Psoas muscle (tissue), 8 donors: ENCODE results near the gene TRIM25. TPM values are rescaled to one million over a fixed set of nuclear protein-coding genes. Genes with fewer than 3 reads are reported as not detected.

Source experiments
- ATAC-seq, 4 donors: fragments of 200-7000 bp; cut with Tn5 transposase; one replicate each; pipeline ENCODE4 v1.9.1; 2020; ENCODE audit warnings: moderate library complexity in 3 of 4, mild to moderate bottlenecking in 2 of 4
- DNase-seq, 2 donors: peaks; one replicate each; pipeline ENCODE4 v3.0.0-alpha.2; 2020
- H3K27ac ChIP-seq: fragments of 200-600 bp; one replicate; pipeline ENCODE4 v1.8.0; 2022
- H3K27me3 ChIP-seq, 3 donors: fragments of 200-600 bp in 1 of 3; one replicate each; pipeline versions ENCODE4 v1.6.1 to v1.8.0; 2013 to 2022; ENCODE audit warnings: low read length in 2 of 3, mild to moderate bottlenecking in 2 of 3, moderate library complexity in 1 of 3; ENCODE audit not compliant: insufficient read depth in 3 of 3
- H3K36me3 ChIP-seq, 2 donors: fragments of 200-600 bp in 1 of 2; one replicate each; pipeline versions ENCODE4 v1.6.1 to v1.8.0; 2013 to 2022; ENCODE audit warnings: low read depth in 1 of 2, mild to moderate bottlenecking in 1 of 2, moderate library complexity in 1 of 2; ENCODE audit not compliant: insufficient read depth in 1 of 2
- H3K4me1 ChIP-seq: fragments of 200-600 bp; one replicate; pipeline ENCODE4 v1.8.0; 2022
- H3K4me3 ChIP-seq: fragments of 200-600 bp; one replicate; pipeline ENCODE4 v1.8.0; 2022; ENCODE audit warnings: mild to moderate bottlenecking
- H3K9me3 ChIP-seq: fragments of 200-600 bp; one replicate; pipeline ENCODE4 v1.8.0; 2022
- WGBS, 3 donors: extraction: QIAGEN DNeasy Blood & Tissue Kit; methylation state at CpG; one replicate each; pipeline versions ENCODE4 v1.1.6 to v1.1.7; 2013; 5-methylcytosine and 5-hydroxymethylcytosine counted together
- intact Hi-C, 2 donors: fragments of 100-400 bp; cut with DNase I; formaldehyde crosslinking; loops; one replicate each; pipeline versions ENCODE4 v1.11.0 to v1.14.2; 2022
- polyA plus RNA-seq, 3 donors: library from polyadenylated mRNA; stranded (reverse); fragments of 200-250 nt; gene quantifications; one replicate each; pipeline ENCODE4 v1.2.3, GENCODE V29; 2013
- total RNA-seq, 4 donors: library from RNA; stranded (reverse); fragmentation: NEBNext Ultra II Directional in 2 of 4; extraction: Animal tissue kit (Norgen Biotek cat#: 25700) in 2 of 4; gene quantifications; one replicate each; pipeline versions ENCODE4 v1.2.1 to v1.2.4, GENCODE V29; 2021 to 2023
- TF ChIP-seq, protein P1 (sequence below): fragments of 200-600 bp; IDR thresholded peaks from one replicate; pipeline ENCODE4 v1.8.0; 2022; ENCODE audit warnings: antibody characterized with exemption
- donor health status: healthy with polysubstance abuse.
- donor health status: DM: no; HTN: no; CAD: no; lungs with moderate emphysema.
- donor health status: Bipolar disorder and iron deficiency.
- donor health status: healthy.
- donor health status: DM: yes; HTN: yes; CAD: no.
- donor health status: DM: no; HTN: no; CAD: no.
- donor health status: DM: no; HTN: no; CAD: no.
- donor health status: DM: yes; HTN: yes; CAD: no.

Gene TRIM25
- total and polyA plus RNA-seq, 7 donors, result 5.1 to 20.0 (median 12.4) TPM

- ATAC-seq (no peak), DNase-seq (no peak)
- Histone ChIP-seq H3K27ac (no peak overlapping the region), H3K9me3 (no peaks in the 10 kb centered on the region), H3K4me3 (no peak overlapping the region), H3K36me3 (no peaks in the 10 kb centered on the region), H3K27me3 (no peaks in the 10 kb centered on the region), H3K4me1 (peaks cover 9% of the 10 kb centered on the region)
- TF ChIP-seq, protein P1, sequence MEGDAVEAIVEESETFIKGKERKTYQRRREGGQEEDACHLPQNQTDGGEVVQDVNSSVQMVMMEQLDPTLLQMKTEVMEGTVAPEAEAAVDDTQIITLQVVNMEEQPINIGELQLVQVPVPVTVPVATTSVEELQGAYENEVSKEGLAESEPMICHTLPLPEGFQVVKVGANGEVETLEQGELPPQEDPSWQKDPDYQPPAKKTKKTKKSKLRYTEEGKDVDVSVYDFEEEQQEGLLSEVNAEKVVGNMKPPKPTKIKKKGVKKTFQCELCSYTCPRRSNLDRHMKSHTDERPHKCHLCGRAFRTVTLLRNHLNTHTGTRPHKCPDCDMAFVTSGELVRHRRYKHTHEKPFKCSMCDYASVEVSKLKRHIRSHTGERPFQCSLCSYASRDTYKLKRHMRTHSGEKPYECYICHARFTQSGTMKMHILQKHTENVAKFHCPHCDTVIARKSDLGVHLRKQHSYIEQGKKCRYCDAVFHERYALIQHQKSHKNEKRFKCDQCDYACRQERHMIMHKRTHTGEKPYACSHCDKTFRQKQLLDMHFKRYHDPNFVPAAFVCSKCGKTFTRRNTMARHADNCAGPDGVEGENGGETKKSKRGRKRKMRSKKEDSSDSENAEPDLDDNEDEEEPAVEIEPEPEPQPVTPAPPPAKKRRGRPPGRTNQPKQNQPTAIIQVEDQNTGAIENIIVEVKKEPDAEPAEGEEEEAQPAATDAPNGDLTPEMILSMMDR, result no peak
- 68 to 85% (median 78%) methylated on average over 1 of the region's 1 CpG for WGBS, 3 donors
- intact Hi-C loops, result no loop called here
Measured at GRCh38 chr17:56919717-56920116, 5.9 kb upstream of the TRIM25 start.

DNA sequence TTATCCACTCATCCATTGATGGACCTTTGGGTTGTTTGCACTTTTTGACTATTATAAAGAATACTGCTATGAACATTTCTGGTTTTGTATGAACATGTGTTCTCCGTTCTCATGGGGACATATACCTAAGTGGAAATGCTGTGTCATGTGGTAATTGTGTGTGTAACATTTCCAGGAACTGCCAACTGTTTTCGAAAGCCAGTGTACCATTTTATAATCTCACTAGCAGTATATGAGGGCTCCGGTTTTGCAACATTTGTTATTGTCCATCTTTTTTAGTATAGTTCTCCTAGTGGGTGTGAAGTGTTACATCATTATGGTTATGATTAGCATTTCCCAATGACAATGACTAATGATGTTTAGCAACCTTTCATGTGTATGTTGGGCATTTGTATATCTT is 5.1 kb upstream of the TRIM25 start:
- no peaks in the 10 kb centered on the region for H3K36me3 ChIP-seq
- H3K27ac ChIP-seq, result no peak overlapping the region
- TF ChIP-seq, protein P1, result no peak
- peaks cover 9% of the 10 kb centered on the region for H3K4me1 ChIP-seq
- intact Hi-C loops, result no loop called here
- H3K9me3 ChIP-seq, result no peaks in the 10 kb centered on the region
- H3K27me3 ChIP-seq, result no peaks in the 10 kb centered on the region
- peak in 1 of 4 donors; percentile 19 for ATAC-seq
- WGBS, 3 donors, result 74 to 80% (median 75%) methylated on average over 3 of the region's 3 CpGs
- H3K4me3 ChIP-seq, result no peak overlapping the region
- no peak for DNase-seq

GRCh38 chr17:56917559-56918296 is 3.9 kb upstream of the TRIM25 start:
- WGBS, 3 donors, result 80 to 86% (median 80%) methylated on average over 4 of the region's 4 CpGs
- Histone ChIP-seq H3K27ac (no peak overlapping the region), H3K4me3 (no peak overlapping the region), H3K27me3 (no peaks in the 10 kb centered on the region), H3K4me1 (peaks cover 9% of the 10 kb centered on the region), H3K36me3 (no peaks in the 10 kb centered on the region), H3K9me3 (no peaks in the 10 kb centered on the region)
- TF ChIP-seq, protein P1, result no peak
- intact Hi-C loops, result no loop called here
- ATAC-seq (no peak), DNase-seq (peak in 1 of 2 donors; percentile 41)

GRCh38 chr17:56914581-56915273 is 878 bp upstream of the TRIM25 start:
- 9 to 16% (median 12%) methylated on average over 14 of the region's 14 CpGs for WGBS, 3 donors
- intact Hi-C loops, result no loop called here
- no peaks in the 10 kb centered on the region for H3K9me3 ChIP-seq
- H3K4me1 ChIP-seq, result peaks cover 33% of the 10 kb centered on the region
- no peaks in the 10 kb centered on the region for H3K36me3 ChIP-seq
- TF ChIP-seq, protein P1, result no peak
- H3K27me3 ChIP-seq, result no peaks in the 10 kb centered on the region
- H3K27ac ChIP-seq, result peak overlapping the region; percentile 88
- DNase-seq, result no peak
- peak overlapping the region; percentile 81 for H3K4me3 ChIP-seq
- peak in 2 of 4 donors; percentile 6 to 11 for ATAC-seq
